GM12874 (cell line): Measurements from ENCODE around the gene GALK2.

Source experiments
- TF ChIP-seq, protein P1 (sequence below): IDR thresholded peaks from 2 replicates; pipeline ENCODE4 v1.5.1; 2011; ENCODE audit warnings: low read depth, mild to moderate bottlenecking, control low read depth, low read length, moderate library complexity; ENCODE audit not compliant: insufficient read depth

The GALK2 gene

GRCh38 chr15:49232236-49232806 lies 62.3 kb downstream of the GALK2 start:
- TF ChIP-seq, protein P1, sequence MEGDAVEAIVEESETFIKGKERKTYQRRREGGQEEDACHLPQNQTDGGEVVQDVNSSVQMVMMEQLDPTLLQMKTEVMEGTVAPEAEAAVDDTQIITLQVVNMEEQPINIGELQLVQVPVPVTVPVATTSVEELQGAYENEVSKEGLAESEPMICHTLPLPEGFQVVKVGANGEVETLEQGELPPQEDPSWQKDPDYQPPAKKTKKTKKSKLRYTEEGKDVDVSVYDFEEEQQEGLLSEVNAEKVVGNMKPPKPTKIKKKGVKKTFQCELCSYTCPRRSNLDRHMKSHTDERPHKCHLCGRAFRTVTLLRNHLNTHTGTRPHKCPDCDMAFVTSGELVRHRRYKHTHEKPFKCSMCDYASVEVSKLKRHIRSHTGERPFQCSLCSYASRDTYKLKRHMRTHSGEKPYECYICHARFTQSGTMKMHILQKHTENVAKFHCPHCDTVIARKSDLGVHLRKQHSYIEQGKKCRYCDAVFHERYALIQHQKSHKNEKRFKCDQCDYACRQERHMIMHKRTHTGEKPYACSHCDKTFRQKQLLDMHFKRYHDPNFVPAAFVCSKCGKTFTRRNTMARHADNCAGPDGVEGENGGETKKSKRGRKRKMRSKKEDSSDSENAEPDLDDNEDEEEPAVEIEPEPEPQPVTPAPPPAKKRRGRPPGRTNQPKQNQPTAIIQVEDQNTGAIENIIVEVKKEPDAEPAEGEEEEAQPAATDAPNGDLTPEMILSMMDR = no peak

DNA sequence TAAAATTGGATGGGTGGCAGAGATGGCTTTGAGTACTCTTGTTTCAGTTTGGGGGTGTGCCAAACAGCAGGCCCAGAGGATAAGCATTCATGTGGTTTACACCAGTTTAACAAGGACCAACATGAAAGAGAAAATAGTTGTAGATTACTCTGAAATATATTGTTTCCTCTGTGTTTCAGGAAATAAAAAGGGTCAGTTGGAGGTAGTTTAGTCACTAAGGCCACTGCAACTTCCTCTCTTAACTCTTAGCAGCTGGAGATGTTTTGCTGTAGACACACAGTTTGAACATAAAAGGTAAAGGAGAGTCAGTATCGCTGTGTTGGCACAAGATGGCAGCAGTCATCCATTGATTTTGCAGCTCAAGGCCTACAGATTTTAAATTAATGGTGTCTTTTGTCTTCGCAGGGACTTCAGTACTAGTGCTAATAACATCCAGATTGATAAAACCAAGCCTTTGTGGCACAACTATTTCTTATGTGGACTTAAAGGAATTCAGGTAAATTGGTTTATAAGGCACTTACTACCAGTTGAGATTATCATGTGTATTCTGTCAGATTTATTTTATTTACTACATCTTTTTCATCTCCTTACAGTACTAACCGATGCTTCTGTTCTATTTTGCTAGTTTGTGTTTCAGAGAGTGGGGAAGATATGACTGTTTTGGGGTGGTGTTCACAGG lies 65.5 kb downstream of the GALK2 start:
- TF ChIP-seq, protein P1 = peak; percentile 53

- TF ChIP-seq, protein P1 = no peak
Observed at GRCh38 chr15:49236869-49237268, 66.8 kb downstream of the GALK2 start.

- TF ChIP-seq, protein P1 = no peak
Observed at GRCh38 chr15:49238342-49238741, 68.3 kb downstream of the GALK2 start.

GRCh38 chr15:49239105-49239504 lies 69.1 kb downstream of the GALK2 start:
- TF ChIP-seq, protein P1 = no peak

GRCh38 chr15:49242820-49243219 lies 72.8 kb downstream of the GALK2 start:
- TF ChIP-seq, protein P1 = no peak

DNA sequence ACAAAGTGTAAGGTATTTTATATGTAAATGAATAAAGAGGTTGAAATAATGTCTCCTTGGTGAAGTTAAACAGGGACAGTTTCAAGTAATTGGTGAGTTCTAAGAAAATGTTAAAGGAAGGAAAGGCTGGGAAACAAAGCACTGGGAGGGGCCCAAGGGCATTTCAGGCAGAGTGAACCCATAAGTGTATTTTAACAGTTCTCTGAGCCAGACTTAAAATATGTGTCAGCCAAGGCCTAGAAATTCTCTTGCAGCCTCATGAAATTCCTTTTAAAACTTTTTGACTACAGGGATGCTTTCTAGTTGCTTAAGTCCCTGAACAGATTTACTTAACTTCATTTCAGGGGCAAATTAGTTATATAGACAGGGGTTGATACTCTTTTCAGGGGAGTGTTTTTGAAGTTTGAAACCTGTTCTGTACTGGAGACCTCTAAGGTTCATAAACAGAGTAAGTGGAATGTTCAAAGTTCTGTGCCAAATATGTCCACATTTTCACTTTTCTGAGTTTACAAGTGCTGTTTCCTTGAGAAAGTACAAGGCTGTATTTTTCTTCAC lies 77.6 kb downstream of the GALK2 start:
- TF ChIP-seq, protein P1 = no peak
